ENCODE data around the gene MMP24OS. TPM values are rescaled to one million over a fixed set of nuclear protein-coding genes. Genes with fewer than 3 reads are reported as not detected.

The MMP24OS gene
- total RNA-seq, 1 experiment from 2014 or later: 42.3 TPM

- POLR2A ChIA-PET: no interaction called here
- H3K27me3 Mint-ChIP-seq (ENCODE audit: insufficient read depth, unreplicated experiment): no peaks in the 10 kb centered on the region
Observed at GRCh38 chr20:35238735-35239134, 39.2 kb downstream of the MMP24OS start.

GRCh38 chr20:35238170-35238569 lies 39.8 kb downstream of the MMP24OS start:
- Mint-ChIP-seq H3K27me3 (ENCODE audit: insufficient read depth, unreplicated experiment) (no peaks in the 10 kb centered on the region), H3K4me3 (ENCODE audit: unreplicated experiment) (no peak overlapping the region), H3K4me1 (ENCODE audit: low read depth, unreplicated experiment) (peaks cover 16% of the 10 kb centered on the region), H3K36me3 (ENCODE audit: insufficient read depth, unreplicated experiment) (no peaks in the 10 kb centered on the region), H3K27ac (ENCODE audit: unreplicated experiment) (no peak overlapping the region), H3K9me3 (ENCODE audit: unreplicated experiment) (no peaks in the 10 kb centered on the region)
- peaks cover 16% of the 10 kb centered on the region for H3K4me1 ChIP-seq
- H3K36me3 ChIP-seq (ENCODE audit: control insufficient read depth, insufficient read depth, low read length): no peaks in the 10 kb centered on the region
- no peaks in the 10 kb centered on the region for H3K9me3 ChIP-seq
- DNase-seq: no peak
- CTCF ChIA-PET: interaction anchor here (1.2 kb wide), 1 partner anchor 26 kb away, joined by 4 read pairs; no protein-coding TSS in a partner anchor
- intact Hi-C loops (cut with micrococcal nuclease; ENCODE audit: unreplicated experiment): no loop called here
- no peak overlapping the region for H3K4me3 ChIP-seq (ENCODE audit: low read depth, low read length)
- no peaks in the 10 kb centered on the region for H3K27me3 ChIP-seq (replicated peaks; ENCODE audit: control insufficient read depth, insufficient read depth, low read length)
- BruUV-seq (replicated peaks): no TSS peak
- no peak for TF ChIP-seq CTCF (IDR thresholded peaks at IDR 0.05; ENCODE audit: insufficient read depth in 1 of 2, low read depth in 1 of 2, low read length in 1 of 2, severe bottlenecking in 1 of 2, unreplicated experiment in 1 of 2)
- POLR2A ChIA-PET: no interaction called here

More at GRCh38 chr20:35238735-35239134, 39.2 kb downstream of the MMP24OS start:
- H3K4me1 ChIP-seq: peaks cover 16% of the 10 kb centered on the region
- Mint-ChIP-seq H3K4me1 (ENCODE audit: low read depth, unreplicated experiment) (peaks cover 16% of the 10 kb centered on the region), H3K9me3 (ENCODE audit: unreplicated experiment) (no peaks in the 10 kb centered on the region), H3K27ac (ENCODE audit: unreplicated experiment) (no peak overlapping the region), H3K4me3 (ENCODE audit: unreplicated experiment) (no peak overlapping the region), H3K36me3 (ENCODE audit: insufficient read depth, unreplicated experiment) (no peaks in the 10 kb centered on the region)
- no TSS peak for BruUV-seq (replicated peaks)
- DNase-seq: no peak
- H3K4me3 ChIP-seq (ENCODE audit: low read depth, low read length): no peak overlapping the region
- H3K9me3 ChIP-seq: no peaks in the 10 kb centered on the region
- CTCF ChIA-PET: interaction anchor here (1.2 kb wide), 1 partner anchor 26 kb away, joined by 4 read pairs; no protein-coding TSS in a partner anchor
- H3K27me3 ChIP-seq (replicated peaks; ENCODE audit: control insufficient read depth, insufficient read depth, low read length): no peaks in the 10 kb centered on the region
- intact Hi-C loops (cut with micrococcal nuclease; ENCODE audit: unreplicated experiment): no loop called here
- no peaks in the 10 kb centered on the region for H3K36me3 ChIP-seq (ENCODE audit: control insufficient read depth, insufficient read depth, low read length)
- no peak for TF ChIP-seq CTCF (IDR thresholded peaks at IDR 0.05; ENCODE audit: insufficient read depth in 1 of 2, low read depth in 1 of 2, low read length in 1 of 2, severe bottlenecking in 1 of 2, unreplicated experiment in 1 of 2)

- POLR2A ChIA-PET: no interaction called here
Observed at GRCh38 chr20:35237486-35237885, 40.4 kb downstream of the MMP24OS start.

More at GRCh38 chr20:35237486-35237885, 40.4 kb downstream of the MMP24OS start:
- H3K4me1 ChIP-seq: peaks cover 16% of the 10 kb centered on the region
- no peaks in the 10 kb centered on the region for H3K9me3 Mint-ChIP-seq (ENCODE audit: unreplicated experiment)
- H3K36me3 ChIP-seq (ENCODE audit: control insufficient read depth, insufficient read depth, low read length): no peaks in the 10 kb centered on the region
- no peaks in the 10 kb centered on the region for H3K36me3 Mint-ChIP-seq (ENCODE audit: insufficient read depth, unreplicated experiment)
- H3K4me3 ChIP-seq (ENCODE audit: low read depth, low read length): no peak overlapping the region
- CTCF ChIA-PET: no interaction called here
- H3K27me3 ChIP-seq (replicated peaks; ENCODE audit: control insufficient read depth, insufficient read depth, low read length): no peaks in the 10 kb centered on the region
- BruUV-seq (replicated peaks): no TSS peak
- intact Hi-C loops (cut with micrococcal nuclease; ENCODE audit: unreplicated experiment): no loop called here
- no peaks in the 10 kb centered on the region for H3K9me3 ChIP-seq
- no peak overlapping the region for H3K4me3 Mint-ChIP-seq (ENCODE audit: unreplicated experiment)
- no peak overlapping the region for H3K27ac Mint-ChIP-seq (ENCODE audit: unreplicated experiment)
- peaks cover 16% of the 10 kb centered on the region for H3K4me1 Mint-ChIP-seq (ENCODE audit: low read depth, unreplicated experiment)
- DNase-seq: no peak
- no peaks in the 10 kb centered on the region for H3K27me3 Mint-ChIP-seq (ENCODE audit: insufficient read depth, unreplicated experiment)
- TF ChIP-seq CTCF (IDR thresholded peaks at IDR 0.05; ENCODE audit: insufficient read depth in 1 of 2, low read depth in 1 of 2, low read length in 1 of 2, severe bottlenecking in 1 of 2, unreplicated experiment in 1 of 2): no peak
